Smooth muscle cell (in vitro differentiated cells): Measurements from ENCODE around the gene FKBP4. TPM values are rescaled to one million over a fixed set of nuclear protein-coding genes. Genes with fewer than 3 reads are reported as not detected.

Experiments
- DNase-seq: peaks from one replicate; lab custom pipeline; 2025; ENCODE audit not compliant: unreplicated experiment; lab: John Stamatoyannopoulos, UW
- H2AFZ ChIP-seq: fragments of 200-600 bp; sonication (generic); 2 replicates; pipeline ENCODE4 v1.6.0; 2016; ENCODE audit warnings: antibody characterized with exemption, low read depth, mild to moderate bottlenecking
- H3F3A ChIP-seq: fragments of 200-600 bp; sonication (generic); 2 replicates; pipeline ENCODE4 v1.6.0; 2017; ENCODE audit warnings: antibody characterized with exemption, low read depth
- H3K27ac ChIP-seq: fragments of 200-600 bp; sonication (generic); 2 replicates; pipeline ENCODE4 v1.5.1; 2016; ENCODE audit warnings: low read depth, mild to moderate bottlenecking
- H3K27me3 ChIP-seq: fragments of 200-600 bp; sonication (generic); 2 replicates; pipeline ENCODE4 v1.6.1; 2016; ENCODE audit warnings: low read depth, mild to moderate bottlenecking
- H3K36me3 ChIP-seq: fragments of 200-600 bp; sonication (generic); 2 replicates; pipeline ENCODE4 v1.5.1; 2016; ENCODE audit warnings: low read depth
- H3K4me1 ChIP-seq: fragments of 200-600 bp; sonication (generic); 2 replicates; pipeline ENCODE4 v1.5.1; 2016; ENCODE audit warnings: low read depth
- H3K4me2 ChIP-seq: fragments of 200-600 bp; sonication (generic); 2 replicates; pipeline ENCODE4 v1.6.0; 2016; ENCODE audit warnings: mild to moderate bottlenecking
- H3K4me3 ChIP-seq: fragments of 200-600 bp; sonication (generic); 2 replicates; pipeline ENCODE4 v1.5.1; 2016; ENCODE audit warnings: mild to moderate bottlenecking
- H3K79me2 ChIP-seq: fragments of 200-600 bp; sonication (generic); 2 replicates; pipeline ENCODE4 v1.6.0; 2016; ENCODE audit warnings: low read depth, mild to moderate bottlenecking
- H3K9ac ChIP-seq: fragments of 200-600 bp; sonication (generic); 2 replicates; pipeline ENCODE4 v1.6.0; 2016; ENCODE audit warnings: low read depth
- H3K9me3 ChIP-seq: fragments of 200-600 bp; sonication (generic); replicated peaks from 2 replicates; pipeline ENCODE4 v1.5.1; 2016; ENCODE audit warnings: low read depth
- H4K20me1 ChIP-seq: fragments of 200-600 bp; sonication (generic); 2 replicates; pipeline ENCODE4 v1.6.0; 2016; ENCODE audit warnings: low read depth
- WGBS: methylation state at CpG from one replicate; pipeline ENCODE4 v1.1.7; 2016; ENCODE audit warnings: low lambda C conversion rate; 5-methylcytosine and 5-hydroxymethylcytosine counted together
- polyA plus RNA-seq: library from polyadenylated mRNA; unstranded; fragments of >200 nt; fragmentation: Nextera tagmentation; extraction: Ambion mirVana; gene quantifications from 2 replicates; pipeline ENCODE4 v1.2.1, GENCODE V29; 2016
- total RNA-seq: library from RNA; depleted of rRNA; stranded (reverse); fragments of >200 nt; gene quantifications from 2 replicates; pipeline ENCODE4 v1.2.3, GENCODE V29; 2014
- TF ChIP-seq, protein P1 (sequence below): fragments of 200-600 bp; sonication (generic); IDR thresholded peaks from 2 replicates; pipeline ENCODE4 v1.5.1; 2017; ENCODE audit warnings: borderline replicate concordance, mild to moderate bottlenecking, antibody characterized with exemption; ENCODE audit not compliant: insufficient read depth, poor library complexity, severe bottlenecking

FKBP4 gene
- total and polyA plus RNA-seq, 2 experiments from 2014 or later, result 19.0 to 32.6 TPM

GRCh38 chr12:2832550-2833127 lies 37.9 kb downstream of the FKBP4 start:
- no peak overlapping the region for H3K4me2 ChIP-seq
- H3K27me3 ChIP-seq, result no peaks in the 10 kb centered on the region
- H3F3A ChIP-seq, result no peaks in the 10 kb centered on the region
- H2AFZ ChIP-seq, result no peak overlapping the region
- no peaks in the 10 kb centered on the region for H4K20me1 ChIP-seq
- H3K4me1 ChIP-seq, result peaks cover 11% of the 10 kb centered on the region
- H3K9me3 ChIP-seq, result no peaks in the 10 kb centered on the region
- H3K36me3 ChIP-seq, result no peaks in the 10 kb centered on the region
- TF ChIP-seq, protein P1, sequence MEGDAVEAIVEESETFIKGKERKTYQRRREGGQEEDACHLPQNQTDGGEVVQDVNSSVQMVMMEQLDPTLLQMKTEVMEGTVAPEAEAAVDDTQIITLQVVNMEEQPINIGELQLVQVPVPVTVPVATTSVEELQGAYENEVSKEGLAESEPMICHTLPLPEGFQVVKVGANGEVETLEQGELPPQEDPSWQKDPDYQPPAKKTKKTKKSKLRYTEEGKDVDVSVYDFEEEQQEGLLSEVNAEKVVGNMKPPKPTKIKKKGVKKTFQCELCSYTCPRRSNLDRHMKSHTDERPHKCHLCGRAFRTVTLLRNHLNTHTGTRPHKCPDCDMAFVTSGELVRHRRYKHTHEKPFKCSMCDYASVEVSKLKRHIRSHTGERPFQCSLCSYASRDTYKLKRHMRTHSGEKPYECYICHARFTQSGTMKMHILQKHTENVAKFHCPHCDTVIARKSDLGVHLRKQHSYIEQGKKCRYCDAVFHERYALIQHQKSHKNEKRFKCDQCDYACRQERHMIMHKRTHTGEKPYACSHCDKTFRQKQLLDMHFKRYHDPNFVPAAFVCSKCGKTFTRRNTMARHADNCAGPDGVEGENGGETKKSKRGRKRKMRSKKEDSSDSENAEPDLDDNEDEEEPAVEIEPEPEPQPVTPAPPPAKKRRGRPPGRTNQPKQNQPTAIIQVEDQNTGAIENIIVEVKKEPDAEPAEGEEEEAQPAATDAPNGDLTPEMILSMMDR, result no peak
- DNase-seq, result no peak
- no peak overlapping the region for H3K9ac ChIP-seq
- no peaks in the 10 kb centered on the region for H3K79me2 ChIP-seq
- no peak overlapping the region for H3K27ac ChIP-seq
- H3K4me3 ChIP-seq, result no peak overlapping the region
- 91% methylated on average over 6 of the region's 6 CpGs for WGBS

DNA sequence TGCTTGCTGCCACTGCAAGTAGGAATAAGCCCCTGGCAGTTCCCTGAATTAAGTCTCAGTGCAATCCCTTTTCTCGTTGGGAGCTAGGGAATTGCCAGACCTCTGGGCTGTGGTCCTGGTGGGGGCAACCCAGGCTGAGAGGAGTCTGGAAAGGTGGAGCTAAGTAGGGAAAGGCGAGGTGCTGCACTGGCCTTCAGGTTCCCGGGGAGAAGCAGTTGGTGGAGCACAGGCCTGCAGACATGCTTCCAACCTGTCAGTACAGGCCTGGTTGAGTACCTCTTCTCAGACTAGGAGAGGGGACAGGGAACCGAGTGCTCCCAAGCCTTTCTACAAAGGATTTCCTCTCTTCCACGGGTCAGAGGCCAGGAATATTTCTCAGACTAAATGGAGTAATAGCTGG lies 38.6 kb downstream of the FKBP4 start:
- Histone ChIP-seq H3K4me3 (no peak overlapping the region), H3K9me3 (no peaks in the 10 kb centered on the region), H4K20me1 (no peaks in the 10 kb centered on the region), H3K9ac (no peak overlapping the region), H3K4me2 (peak overlapping the region; percentile 51), H3K79me2 (no peaks in the 10 kb centered on the region), H3K4me1 (peaks cover 11% of the 10 kb centered on the region), H2AFZ (no peak overlapping the region), H3F3A (no peaks in the 10 kb centered on the region), H3K36me3 (no peaks in the 10 kb centered on the region), H3K27me3 (no peaks in the 10 kb centered on the region), H3K27ac (peak overlapping the region; percentile 4)
- TF ChIP-seq, protein P1, result no peak
- 79% methylated on average over 5 of the region's 5 CpGs for WGBS
- DNase-seq, result no peak

DNA sequence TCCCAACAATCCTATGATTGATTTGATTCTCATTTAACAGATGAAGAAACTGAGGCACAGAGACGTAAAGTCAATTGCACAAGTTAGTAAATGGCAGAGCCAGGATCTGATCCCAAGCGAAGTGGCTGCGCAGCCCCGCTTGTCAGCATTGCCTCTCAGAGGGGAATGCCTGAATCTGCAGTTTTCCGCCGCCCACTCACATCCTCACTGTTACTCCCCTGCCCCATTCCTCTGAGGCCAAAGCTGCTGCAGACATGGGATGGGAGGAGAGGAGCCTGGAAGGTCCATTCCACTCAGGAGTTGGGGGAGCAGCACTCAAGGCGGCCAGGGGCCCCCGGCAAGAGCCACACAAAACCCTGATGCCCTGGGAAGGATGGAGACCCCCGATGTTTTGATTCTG lies 39.0 kb downstream of the FKBP4 start:
- no peaks in the 10 kb centered on the region for H3K79me2 ChIP-seq

More for the DNA sequence above, 39.0 kb downstream of the FKBP4 start:
- Histone ChIP-seq H3K9ac (no peak overlapping the region), H3K9me3 (no peaks in the 10 kb centered on the region), H3K27me3 (no peaks in the 10 kb centered on the region), H2AFZ (no peak overlapping the region), H4K20me1 (no peaks in the 10 kb centered on the region), H3K36me3 (no peaks in the 10 kb centered on the region), H3K4me3 (no peak overlapping the region), H3K27ac (peak overlapping the region; percentile 4), H3K4me2 (peak overlapping the region; percentile 51), H3F3A (no peaks in the 10 kb centered on the region), H3K4me1 (peaks cover 11% of the 10 kb centered on the region)
- DNase-seq, result no peak
- WGBS, result 59% methylated on average over 9 of the region's 9 CpGs
- TF ChIP-seq, protein P1, result no peak
